Panc1 (cell line): Measurements from ENCODE around the gene DTNBP1. TPM values are rescaled to one million over a fixed set of nuclear protein-coding genes. Genes with fewer than 3 reads are reported as not detected.

Experiments used
- ATAC-seq: fragments of 200-7000 bp; cut with Tn5 transposase; 2 replicates; pipeline ENCODE4 v1.9.1; 2020; ENCODE audit warnings: mild to moderate bottlenecking, moderate library complexity
- BruUV-seq: library from RNA; stranded (reverse); fragments of 400-500 nt; replicated peaks from 2 replicates; lab custom pipeline; 2021; lab: Mats Ljungman, UMichigan
- CTCF ChIA-PET: fragments of 300-600 bp; sonication (Branson Sonifier 250); formaldehyde crosslinking; loops from one replicate; lab custom pipeline; 2022; ENCODE audit warnings: antibody characterized with exemption; lab: Charles Lee
- POLR2A ChIA-PET: fragments of 300-600 bp; sonication (Branson Sonifier 250); formaldehyde crosslinking; loops from one replicate; lab custom pipeline; 2022; ENCODE audit warnings: antibody characterized with exemption; lab: Charles Lee
- DNase-seq: peaks from one replicate; pipeline ENCODE4 v3.0.0-alpha.2; 2010; ENCODE audit warnings: low read depth, low spot score
- H3K27ac ChIP-seq: 2 replicates; pipeline ENCODE4 v1.5.1; 2011; ENCODE audit warnings: mild to moderate bottlenecking, low read length, inconsistent platforms
- H3K27me3 ChIP-seq: fragments of 200-500 bp; sonication (Bioruptor generic); 2 replicates; pipeline ENCODE4 v1.6.0; 2014; ENCODE audit warnings: low read length, inconsistent platforms; ENCODE audit not compliant: control insufficient read depth, insufficient read depth
- H3K36me3 ChIP-seq: fragments of 200-500 bp; sonication (Bioruptor generic); 2 replicates; pipeline ENCODE4 v1.5.1; 2014; ENCODE audit warnings: inconsistent platforms, mild to moderate bottlenecking, low read length, moderate library complexity; ENCODE audit not compliant: control insufficient read depth, insufficient read depth
- H3K4me1 ChIP-seq: 2 replicates; pipeline ENCODE4 v1.5.1; 2011; ENCODE audit warnings: inconsistent platforms, mild to moderate bottlenecking, low read length, moderate library complexity; ENCODE audit not compliant: control insufficient read depth, insufficient read depth
- H3K4me3 ChIP-seq, 2 experiments: 2 replicates each; pipeline ENCODE4 v1.5.1; 2011 to 2012; ENCODE audit warnings: low read depth in 2 of 2, low read length in 2 of 2, mild to moderate bottlenecking in 2 of 2, inconsistent platforms in 1 of 2, moderate library complexity in 1 of 2
- H3K9me3 ChIP-seq: fragments of 200-500 bp; sonication (Bioruptor generic); 2 replicates; pipeline ENCODE4 v1.5.1; 2014; ENCODE audit warnings: low read depth, mild to moderate bottlenecking, inconsistent platforms, low read length, moderate library complexity; ENCODE audit not compliant: control insufficient read depth, insufficient read depth
- CTCF ChIP-seq: fragments of 450-650 bp; IDR thresholded peaks from 2 replicates; pipeline ENCODE4 v1.5.1; 2017; ENCODE audit warnings: mild to moderate bottlenecking
- POLR2AphosphoS5 ChIP-seq: IDR thresholded peaks from 2 replicates; pipeline ENCODE4 v1.6.1; 2012; ENCODE audit warnings: mild to moderate bottlenecking, low read depth, low read length, moderate library complexity
- SIN3A ChIP-seq: IDR thresholded peaks from 2 replicates; pipeline ENCODE4 v1.6.1; 2012; ENCODE audit warnings: low read depth, mild to moderate bottlenecking, low read length, moderate library complexity, borderline replicate concordance; ENCODE audit not compliant: insufficient read depth
- TCF7L2 ChIP-seq: IDR thresholded peaks from 2 replicates; pipeline ENCODE4 v1.6.1; 2011; ENCODE audit warnings: mild to moderate bottlenecking, low read depth, low read length, inconsistent platforms
- in situ Hi-C: cut with HindIII; loops from 2 replicates; pipeline ENCODE4 v1.10.0; 2016; ENCODE audit warnings: low sequenced_read_pairs, low pct_unique_long_range_greater_than_20kb
- intact Hi-C: fragments of 100-400 bp; cut with micrococcal nuclease; formaldehyde crosslinking; loops from one replicate; pipeline ENCODE4 v1.10.0; 2022; ENCODE audit not compliant: unreplicated experiment
- total RNA-seq: library from RNA; stranded (reverse); gene quantifications from one replicate; pipeline ENCODE4 v1.2.1, GENCODE V29; 2021; ENCODE audit not compliant: unreplicated experiment
- TF ChIP-seq, protein P1 (sequence below), 2 experiments: IDR thresholded peaks; 2 replicates each; pipeline ENCODE4 v1.6.1; 2011 to 2012; ENCODE audit warnings: low read depth in 2 of 2, control low read depth in 1 of 2, low read length in 1 of 2, mild to moderate bottlenecking in 1 of 2, moderate library complexity in 1 of 2; ENCODE audit not compliant: insufficient read depth in 1 of 2

Gene DTNBP1
- total RNA-seq, 1 experiment from 2014 or later, result 29.3 TPM

DNA sequence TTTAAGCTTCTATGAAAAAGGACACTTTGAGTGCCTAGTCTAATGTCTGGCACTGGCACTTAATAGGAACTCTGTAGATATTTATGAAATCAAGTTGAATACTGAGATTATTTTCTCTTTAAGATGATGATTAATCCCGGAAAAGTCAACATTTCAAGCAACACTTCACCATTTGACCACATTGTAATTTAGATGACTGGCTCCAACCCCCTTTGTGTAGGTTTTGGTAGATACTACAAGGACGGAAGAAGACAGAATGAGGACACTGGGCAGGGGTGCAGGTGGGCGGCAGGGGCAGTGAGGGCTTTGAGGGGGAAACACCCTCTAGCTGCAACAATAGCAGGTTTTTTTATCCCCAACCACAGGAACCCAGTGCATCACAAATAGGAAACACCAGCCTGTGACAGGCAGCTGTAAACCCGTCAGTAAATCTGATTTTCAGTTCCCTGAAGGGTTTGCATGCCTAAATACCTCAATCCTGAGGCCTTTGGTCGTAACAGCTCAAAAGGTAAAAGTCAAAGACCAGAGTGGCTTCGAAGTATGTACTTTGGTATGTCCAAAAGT, 4.6 kb downstream of the DTNBP1 start:
- no TSS peak for BruUV-seq
- ChIA-PET CTCF (no interaction called here), POLR2A (no interaction called here)
- peaks cover 6% of the 10 kb centered on the region; the same call in 1 of the 2 replicates for H3K4me1 ChIP-seq
- H3K4me3 ChIP-seq, result no peak overlapping the region
- H3K9me3 ChIP-seq, result no peaks in the 10 kb centered on the region
- DNase-seq (no peak), ATAC-seq (no peak)
- no peak overlapping the region for H3K27ac ChIP-seq
- intact Hi-C loops, result no loop called here
- no peaks in the 10 kb centered on the region for H3K27me3 ChIP-seq
- in situ Hi-C loops, result no loop called here
- peaks cover 4% of the 10 kb centered on the region; the same call in 1 of the 2 replicates for H3K36me3 ChIP-seq
- TF ChIP-seq SIN3A, result no peak
- no peak for TF ChIP-seq TCF7L2
- TF ChIP-seq, protein P1, sequence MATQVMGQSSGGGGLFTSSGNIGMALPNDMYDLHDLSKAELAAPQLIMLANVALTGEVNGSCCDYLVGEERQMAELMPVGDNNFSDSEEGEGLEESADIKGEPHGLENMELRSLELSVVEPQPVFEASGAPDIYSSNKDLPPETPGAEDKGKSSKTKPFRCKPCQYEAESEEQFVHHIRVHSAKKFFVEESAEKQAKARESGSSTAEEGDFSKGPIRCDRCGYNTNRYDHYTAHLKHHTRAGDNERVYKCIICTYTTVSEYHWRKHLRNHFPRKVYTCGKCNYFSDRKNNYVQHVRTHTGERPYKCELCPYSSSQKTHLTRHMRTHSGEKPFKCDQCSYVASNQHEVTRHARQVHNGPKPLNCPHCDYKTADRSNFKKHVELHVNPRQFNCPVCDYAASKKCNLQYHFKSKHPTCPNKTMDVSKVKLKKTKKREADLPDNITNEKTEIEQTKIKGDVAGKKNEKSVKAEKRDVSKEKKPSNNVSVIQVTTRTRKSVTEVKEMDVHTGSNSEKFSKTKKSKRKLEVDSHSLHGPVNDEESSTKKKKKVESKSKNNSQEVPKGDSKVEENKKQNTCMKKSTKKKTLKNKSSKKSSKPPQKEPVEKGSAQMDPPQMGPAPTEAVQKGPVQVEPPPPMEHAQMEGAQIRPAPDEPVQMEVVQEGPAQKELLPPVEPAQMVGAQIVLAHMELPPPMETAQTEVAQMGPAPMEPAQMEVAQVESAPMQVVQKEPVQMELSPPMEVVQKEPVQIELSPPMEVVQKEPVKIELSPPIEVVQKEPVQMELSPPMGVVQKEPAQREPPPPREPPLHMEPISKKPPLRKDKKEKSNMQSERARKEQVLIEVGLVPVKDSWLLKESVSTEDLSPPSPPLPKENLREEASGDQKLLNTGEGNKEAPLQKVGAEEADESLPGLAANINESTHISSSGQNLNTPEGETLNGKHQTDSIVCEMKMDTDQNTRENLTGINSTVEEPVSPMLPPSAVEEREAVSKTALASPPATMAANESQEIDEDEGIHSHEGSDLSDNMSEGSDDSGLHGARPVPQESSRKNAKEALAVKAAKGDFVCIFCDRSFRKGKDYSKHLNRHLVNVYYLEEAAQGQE (IDR thresholded peaks at IDR 0.05; ENCODE audit: insufficient read depth in 1 of 2, low read depth in 2 of 2, low read length in 1 of 2), result no peak
- TF ChIP-seq POLR2AphosphoS5, result no peak
- TF ChIP-seq CTCF, result no peak

DNA sequence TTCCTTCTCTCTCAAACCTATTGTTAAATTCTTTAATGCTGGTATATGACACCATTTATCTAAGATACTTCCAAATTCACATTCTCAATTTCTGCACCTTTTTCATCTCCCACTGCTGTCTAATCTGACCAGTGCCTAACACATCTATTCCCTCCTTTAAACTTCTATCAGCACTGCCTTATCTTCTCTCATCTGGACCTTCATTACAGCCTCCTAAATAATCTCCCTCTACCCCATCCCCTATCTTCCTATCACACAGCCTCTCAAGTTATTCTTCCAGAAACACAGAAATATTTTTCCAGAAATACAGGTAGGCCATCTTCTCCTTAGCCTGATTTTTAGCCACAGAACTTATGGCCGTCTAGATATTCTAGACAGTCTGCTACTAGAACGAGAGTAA, 5.5 kb downstream of the DTNBP1 start:
- CTCF ChIA-PET, result no interaction called here
- DNase-seq, result no peak
- intact Hi-C loops, result no loop called here
- in situ Hi-C loops, result no loop called here
- Histone ChIP-seq H3K9me3 (no peaks in the 10 kb centered on the region), H3K27me3 (no peaks in the 10 kb centered on the region), H3K4me3 (no peak overlapping the region), H3K36me3 (peaks cover 4% of the 10 kb centered on the region; the same call in 1 of the 2 replicates), H3K4me1 (0 out of 2 replicates have a peak, but pooled peaks cover 3% of the 10 kb centered on the region), H3K27ac (no peak overlapping the region)
- POLR2A ChIA-PET, result interaction anchor here (0.6 kb wide), 1 partner anchor 14 kb away, joined by 3 read pairs; no protein-coding TSS in a partner anchor
- no TSS peak for BruUV-seq
- TF ChIP-seq, protein P1 (IDR thresholded peaks at IDR 0.05; ENCODE audit: insufficient read depth in 1 of 2, low read depth in 2 of 2, low read length in 1 of 2), result no peak
- TF ChIP-seq SIN3A, result no peak
- TF ChIP-seq POLR2AphosphoS5, result no peak
- no peak for TF ChIP-seq CTCF
- no peak for TF ChIP-seq TCF7L2
- no peak for ATAC-seq
